ENCODE results near the gene ERCC6. TPM values are rescaled to one million over a fixed set of nuclear protein-coding genes. Genes with fewer than 3 reads are reported as not detected.

The ERCC6 gene
- total RNA-seq, 1 donor from 2014 or later: 15.2 TPM

GRCh38 chr10:49528977-49529506 lies 9.9 kb downstream of the ERCC6 start:
- DNase-seq (ENCODE audit: extremely low spot score in 2 of 2): no peak
- Histone ChIP-seq H3K27ac (no peak overlapping the region), H3K27me3 (no peaks in the 10 kb centered on the region), H3K9me3 (no peaks in the 10 kb centered on the region), H3K36me3 (peaks cover 0 to 58% of the 10 kb centered on the region in 2 donors), H3K4me3 (no peak overlapping the region), H3K4me1 (peaks cover 14% of the 10 kb centered on the region)
- intact Hi-C loops (cut with DNase I): no loop called here
- TF ChIP-seq, protein P1, sequence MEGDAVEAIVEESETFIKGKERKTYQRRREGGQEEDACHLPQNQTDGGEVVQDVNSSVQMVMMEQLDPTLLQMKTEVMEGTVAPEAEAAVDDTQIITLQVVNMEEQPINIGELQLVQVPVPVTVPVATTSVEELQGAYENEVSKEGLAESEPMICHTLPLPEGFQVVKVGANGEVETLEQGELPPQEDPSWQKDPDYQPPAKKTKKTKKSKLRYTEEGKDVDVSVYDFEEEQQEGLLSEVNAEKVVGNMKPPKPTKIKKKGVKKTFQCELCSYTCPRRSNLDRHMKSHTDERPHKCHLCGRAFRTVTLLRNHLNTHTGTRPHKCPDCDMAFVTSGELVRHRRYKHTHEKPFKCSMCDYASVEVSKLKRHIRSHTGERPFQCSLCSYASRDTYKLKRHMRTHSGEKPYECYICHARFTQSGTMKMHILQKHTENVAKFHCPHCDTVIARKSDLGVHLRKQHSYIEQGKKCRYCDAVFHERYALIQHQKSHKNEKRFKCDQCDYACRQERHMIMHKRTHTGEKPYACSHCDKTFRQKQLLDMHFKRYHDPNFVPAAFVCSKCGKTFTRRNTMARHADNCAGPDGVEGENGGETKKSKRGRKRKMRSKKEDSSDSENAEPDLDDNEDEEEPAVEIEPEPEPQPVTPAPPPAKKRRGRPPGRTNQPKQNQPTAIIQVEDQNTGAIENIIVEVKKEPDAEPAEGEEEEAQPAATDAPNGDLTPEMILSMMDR (IDR thresholded peaks at IDR 0.05): no peak
- TF ChIP-seq POLR2A (IDR thresholded peaks at IDR 0.05): no peak
- TF ChIP-seq POLR2AphosphoS5 (IDR thresholded peaks at IDR 0.05; ENCODE audit: insufficient read depth in 1 of 2, low read depth in 1 of 2): no peak

- Histone ChIP-seq H3K36me3 (peaks cover 0 to 65% of the 10 kb centered on the region in 2 donors), H3K9me3 (no peaks in the 10 kb centered on the region), H3K27ac (no peak overlapping the region), H3K4me1 (peaks cover 14% of the 10 kb centered on the region), H3K4me3 (no peak overlapping the region), H3K27me3 (no peaks in the 10 kb centered on the region)
- TF ChIP-seq POLR2A (IDR thresholded peaks at IDR 0.05) (no peak), POLR2AphosphoS5 (IDR thresholded peaks at IDR 0.05; ENCODE audit: insufficient read depth in 1 of 2, low read depth in 1 of 2) (no peak)
- TF ChIP-seq, protein P1 (IDR thresholded peaks at IDR 0.05): no peak
- no peak for DNase-seq (ENCODE audit: extremely low spot score in 2 of 2)
- intact Hi-C loops (cut with DNase I): no loop called here
Measured at GRCh38 chr10:49527850-49528249, 11.1 kb downstream of the ERCC6 start.

- H3K9me3 ChIP-seq: no peaks in the 10 kb centered on the region
- peaks cover 0 to 62% of the 10 kb centered on the region in 2 donors for H3K36me3 ChIP-seq
- DNase-seq (ENCODE audit: extremely low spot score in 2 of 2): no peak
- H3K4me1 ChIP-seq: peaks cover 7% of the 10 kb centered on the region
- no peaks in the 10 kb centered on the region for H3K27me3 ChIP-seq
- TF ChIP-seq POLR2AphosphoS5 (IDR thresholded peaks at IDR 0.05; ENCODE audit: insufficient read depth in 1 of 2, low read depth in 1 of 2): no peak
- TF ChIP-seq, protein P1 (IDR thresholded peaks at IDR 0.05): no peak
- H3K4me3 ChIP-seq: no peak overlapping the region
- no peak overlapping the region for H3K27ac ChIP-seq
- intact Hi-C loops (cut with DNase I): no loop called here
Measured at GRCh38 chr10:49527061-49527460, 11.9 kb downstream of the ERCC6 start.

- Histone ChIP-seq H3K27me3 (no peaks in the 10 kb centered on the region), H3K27ac (no peak overlapping the region), H3K4me1 (peaks cover 3% of the 10 kb centered on the region), H3K4me3 (no peak overlapping the region), H3K36me3 (peaks cover 0 to 59% of the 10 kb centered on the region in 2 donors), H3K9me3 (no peaks in the 10 kb centered on the region)
- intact Hi-C loops (cut with DNase I): no loop called here
- DNase-seq (ENCODE audit: extremely low spot score in 2 of 2): no peak
- no peak for TF ChIP-seq POLR2AphosphoS5 (IDR thresholded peaks at IDR 0.05; ENCODE audit: insufficient read depth in 1 of 2, low read depth in 1 of 2)
- no peak for TF ChIP-seq POLR2A (IDR thresholded peaks at IDR 0.05)
- TF ChIP-seq, protein P1 (IDR thresholded peaks at IDR 0.05): no peak
Measured at GRCh38 chr10:49526619-49527018, 12.3 kb downstream of the ERCC6 start.

GRCh38 chr10:49524496-49524895 lies 14.4 kb downstream of the ERCC6 start:
- no peak overlapping the region for H3K27ac ChIP-seq
- H3K27me3 ChIP-seq: no peaks in the 10 kb centered on the region
- no peaks in the 10 kb centered on the region for H3K9me3 ChIP-seq
- DNase-seq (ENCODE audit: extremely low spot score in 2 of 2): no peak
- TF ChIP-seq, protein P1 (IDR thresholded peaks at IDR 0.05): no peak
- TF ChIP-seq POLR2AphosphoS5 (IDR thresholded peaks at IDR 0.05; ENCODE audit: insufficient read depth in 1 of 2, low read depth in 1 of 2) (no peak), POLR2A (IDR thresholded peaks at IDR 0.05) (no peak)
- intact Hi-C loops (cut with DNase I): no loop called here
- H3K4me3 ChIP-seq: no peak overlapping the region
- peaks cover 0 to 51% of the 10 kb centered on the region in 2 donors for H3K36me3 ChIP-seq
- no peaks in the 10 kb centered on the region for H3K4me1 ChIP-seq

Data from vagina (tissue), 2 donors.